SU-DHL-6 (cell line): ENCODE data around the gene LAMP1.

Experiments used
- EZH2phosphoT487 ChIP-seq: fragments of 200-600 bp; sonication (generic), shearing (Covaris generic); conservative IDR thresholded peaks from 2 replicates; pipeline ENCODE4 v1.6.1; 2018; ENCODE audit warnings: mild to moderate bottlenecking, antibody characterized with exemption, low read length, moderate library complexity, mixed read lengths
- TF ChIP-seq, protein P1 (sequence below): fragments of 200-600 bp; sonication (generic); IDR thresholded peaks from one replicate; pipeline ENCODE4 v1.5.1; 2017; ENCODE audit warnings: antibody characterized with exemption, mild to moderate bottlenecking, low read length, moderate library complexity; ENCODE audit not compliant: insufficient read depth, poor library complexity, severe bottlenecking

GRCh38 chr13:113364901-113365582, 68.0 kb downstream of the LAMP1 start:
- TF ChIP-seq, protein P1, sequence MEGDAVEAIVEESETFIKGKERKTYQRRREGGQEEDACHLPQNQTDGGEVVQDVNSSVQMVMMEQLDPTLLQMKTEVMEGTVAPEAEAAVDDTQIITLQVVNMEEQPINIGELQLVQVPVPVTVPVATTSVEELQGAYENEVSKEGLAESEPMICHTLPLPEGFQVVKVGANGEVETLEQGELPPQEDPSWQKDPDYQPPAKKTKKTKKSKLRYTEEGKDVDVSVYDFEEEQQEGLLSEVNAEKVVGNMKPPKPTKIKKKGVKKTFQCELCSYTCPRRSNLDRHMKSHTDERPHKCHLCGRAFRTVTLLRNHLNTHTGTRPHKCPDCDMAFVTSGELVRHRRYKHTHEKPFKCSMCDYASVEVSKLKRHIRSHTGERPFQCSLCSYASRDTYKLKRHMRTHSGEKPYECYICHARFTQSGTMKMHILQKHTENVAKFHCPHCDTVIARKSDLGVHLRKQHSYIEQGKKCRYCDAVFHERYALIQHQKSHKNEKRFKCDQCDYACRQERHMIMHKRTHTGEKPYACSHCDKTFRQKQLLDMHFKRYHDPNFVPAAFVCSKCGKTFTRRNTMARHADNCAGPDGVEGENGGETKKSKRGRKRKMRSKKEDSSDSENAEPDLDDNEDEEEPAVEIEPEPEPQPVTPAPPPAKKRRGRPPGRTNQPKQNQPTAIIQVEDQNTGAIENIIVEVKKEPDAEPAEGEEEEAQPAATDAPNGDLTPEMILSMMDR, result no peak
- no peak for TF ChIP-seq EZH2phosphoT487
